ENCODE data around the gene LYZ. TPM values are rescaled to one million over a fixed set of nuclear protein-coding genes. Genes with fewer than 3 reads are reported as not detected.

Gene LYZ
- total RNA-seq, 4 donors from 2014 or later, result 7.6 to 74.3 (median 32.6) TPM

GRCh38 chr12:69386921-69387320 lies 38.7 kb downstream of the LYZ start:
- TF ChIP-seq POLR2AphosphoS5 (IDR thresholded peaks at IDR 0.05), result no peak
- TF ChIP-seq, protein P1, sequence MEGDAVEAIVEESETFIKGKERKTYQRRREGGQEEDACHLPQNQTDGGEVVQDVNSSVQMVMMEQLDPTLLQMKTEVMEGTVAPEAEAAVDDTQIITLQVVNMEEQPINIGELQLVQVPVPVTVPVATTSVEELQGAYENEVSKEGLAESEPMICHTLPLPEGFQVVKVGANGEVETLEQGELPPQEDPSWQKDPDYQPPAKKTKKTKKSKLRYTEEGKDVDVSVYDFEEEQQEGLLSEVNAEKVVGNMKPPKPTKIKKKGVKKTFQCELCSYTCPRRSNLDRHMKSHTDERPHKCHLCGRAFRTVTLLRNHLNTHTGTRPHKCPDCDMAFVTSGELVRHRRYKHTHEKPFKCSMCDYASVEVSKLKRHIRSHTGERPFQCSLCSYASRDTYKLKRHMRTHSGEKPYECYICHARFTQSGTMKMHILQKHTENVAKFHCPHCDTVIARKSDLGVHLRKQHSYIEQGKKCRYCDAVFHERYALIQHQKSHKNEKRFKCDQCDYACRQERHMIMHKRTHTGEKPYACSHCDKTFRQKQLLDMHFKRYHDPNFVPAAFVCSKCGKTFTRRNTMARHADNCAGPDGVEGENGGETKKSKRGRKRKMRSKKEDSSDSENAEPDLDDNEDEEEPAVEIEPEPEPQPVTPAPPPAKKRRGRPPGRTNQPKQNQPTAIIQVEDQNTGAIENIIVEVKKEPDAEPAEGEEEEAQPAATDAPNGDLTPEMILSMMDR (IDR thresholded peaks at IDR 0.05), result no peak
- no peak for TF ChIP-seq EP300 (IDR thresholded peaks at IDR 0.05)
- no peak for TF ChIP-seq POLR2A (IDR thresholded peaks at IDR 0.05)
- WGBS, 2 donors (ENCODE audit: low coverage in 1 of 2), result 93 to 96% methylated on average over 2 of the region's 2 CpGs
- Histone ChIP-seq H3K27ac (no peak overlapping the region), H3K4me1 (no peaks in the 10 kb centered on the region), H3K36me3 (peaks cover 0 to 15% of the 10 kb centered on the region in 2 donors), H3K27me3 (no peaks in the 10 kb centered on the region), H3K4me3 (no peak overlapping the region), H3K9me3 (no peaks in the 10 kb centered on the region)
- ATAC-seq, result no peak

DNA sequence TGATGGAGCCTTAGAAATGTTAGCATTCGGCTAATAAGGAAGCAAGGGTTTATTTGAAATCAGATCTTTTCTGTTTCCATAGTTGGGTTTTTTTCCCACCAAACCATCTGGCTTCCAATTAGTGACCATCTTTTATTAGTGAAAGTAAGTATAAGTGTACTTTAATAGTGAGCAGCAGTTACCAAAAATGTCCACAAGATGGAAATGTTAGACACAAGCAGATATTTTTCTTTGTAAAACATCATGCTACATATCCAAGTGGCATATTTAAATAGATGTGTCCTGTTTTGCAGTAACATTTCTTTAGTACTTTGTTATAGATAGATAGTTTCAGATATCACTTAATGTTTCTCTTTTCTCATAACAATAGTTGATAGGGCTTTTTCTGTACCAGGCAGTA lies 40.2 kb downstream of the LYZ start:
- 70 to 100% methylated on average over 1 of the region's 1 CpG for WGBS, 2 donors (ENCODE audit: low coverage in 1 of 2)
- TF ChIP-seq POLR2A (IDR thresholded peaks at IDR 0.05) (no peak), EP300 (IDR thresholded peaks at IDR 0.05) (no peak), POLR2AphosphoS5 (IDR thresholded peaks at IDR 0.05) (no peak)
- TF ChIP-seq, protein P1 (IDR thresholded peaks at IDR 0.05), result peak; percentile 32 to 62 (median 56)
- Histone ChIP-seq H3K9me3 (no peaks in the 10 kb centered on the region), H3K4me3 (no peak overlapping the region), H3K4me1 (no peaks in the 10 kb centered on the region), H3K27ac (no peak overlapping the region), H3K36me3 (peaks cover 0 to 15% of the 10 kb centered on the region in 2 donors), H3K27me3 (no peaks in the 10 kb centered on the region)
- ATAC-seq, result no peak

DNA sequence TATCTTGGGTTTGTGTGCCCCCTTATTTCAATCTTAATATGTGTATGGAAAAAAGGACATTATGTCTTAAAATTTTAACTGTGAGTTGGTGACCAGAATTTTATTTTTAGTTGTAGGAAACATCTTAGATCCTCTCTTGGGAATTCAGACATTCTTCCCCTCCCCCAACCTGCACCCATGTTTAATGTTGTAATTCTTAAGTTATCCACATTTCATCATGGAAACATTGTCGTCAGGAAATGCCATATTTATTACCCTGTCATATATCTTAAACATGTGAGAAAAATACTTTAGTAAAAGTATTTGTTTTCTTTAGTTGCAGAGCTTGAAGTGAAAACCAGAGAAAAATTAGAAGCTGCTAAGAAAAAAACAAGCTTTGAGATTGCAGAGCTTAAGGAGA lies 41.6 kb downstream of the LYZ start:
- TF ChIP-seq POLR2A (IDR thresholded peaks at IDR 0.05), result no peak
- TF ChIP-seq POLR2AphosphoS5 (IDR thresholded peaks at IDR 0.05), result no peak
- no peak for TF ChIP-seq EP300 (IDR thresholded peaks at IDR 0.05)
- TF ChIP-seq, protein P1 (IDR thresholded peaks at IDR 0.05), result no peak
- Histone ChIP-seq H3K9me3 (no peaks in the 10 kb centered on the region), H3K4me3 (no peak overlapping the region), H3K27ac (no peak overlapping the region), H3K4me1 (no peaks in the 10 kb centered on the region), H3K36me3 (peaks cover 0 to 15% of the 10 kb centered on the region in 2 donors), H3K27me3 (no peaks in the 10 kb centered on the region)
- ATAC-seq, result no peak
- 14 to 29% methylated on average over 1 of the region's 1 CpG for WGBS, 2 donors (ENCODE audit: low coverage in 1 of 2)

DNA sequence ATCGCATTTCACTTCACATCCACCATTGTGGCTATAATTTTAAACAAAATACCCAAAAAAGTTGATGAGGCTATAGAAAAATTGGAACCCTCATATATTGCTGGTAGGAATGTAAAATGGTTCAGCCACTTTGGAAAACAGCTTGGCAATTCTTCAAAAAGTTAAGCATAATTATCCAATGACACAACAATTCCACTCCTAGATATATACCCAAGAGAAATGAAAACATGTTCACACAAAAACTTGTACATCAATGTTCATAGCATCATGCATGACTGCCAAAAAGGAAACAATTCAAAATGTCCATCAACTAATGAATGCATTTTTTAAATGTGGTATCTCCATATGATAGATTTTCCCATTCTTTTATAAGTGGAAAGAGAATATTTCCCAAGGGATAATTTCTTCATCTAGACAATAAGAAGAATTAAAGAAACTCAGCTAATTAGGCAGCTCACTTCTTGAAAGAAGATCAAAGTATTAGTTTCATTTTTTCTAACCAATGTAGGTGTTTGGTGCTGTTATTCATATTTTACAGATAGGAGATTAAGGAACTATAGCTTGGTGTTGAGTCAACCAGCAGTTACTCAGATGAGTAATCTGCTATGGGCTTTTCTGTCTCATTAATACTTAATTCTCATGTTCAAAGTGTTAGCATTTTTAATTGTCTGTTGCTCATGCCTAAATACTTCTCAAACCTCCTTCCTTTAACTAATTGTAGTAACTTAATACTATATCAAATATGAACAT lies 44.2 kb downstream of the LYZ start:
- whole genome bisulfite sequencing, 2 donors (ENCODE audit: low coverage in 1 of 2), result 100% methylated on average over 1 of the region's 1 CpG
- TF ChIP-seq POLR2A (IDR thresholded peaks at IDR 0.05) (no peak), POLR2AphosphoS5 (IDR thresholded peaks at IDR 0.05) (no peak), EP300 (IDR thresholded peaks at IDR 0.05) (no peak)
- TF ChIP-seq, protein P1 (IDR thresholded peaks at IDR 0.05), result no peak
- Histone ChIP-seq H3K4me3 (no peak overlapping the region), H3K4me1 (no peaks in the 10 kb centered on the region), H3K36me3 (peaks cover 0 to 18% of the 10 kb centered on the region in 2 donors), H3K27ac (no peak overlapping the region), H3K27me3 (no peaks in the 10 kb centered on the region), H3K9me3 (no peaks in the 10 kb centered on the region)
- ATAC-seq, result no peak

- no peak for TF ChIP-seq POLR2A (IDR thresholded peaks at IDR 0.05)
- TF ChIP-seq, protein P1 (IDR thresholded peaks at IDR 0.05), result no peak
- TF ChIP-seq EP300 (IDR thresholded peaks at IDR 0.05), result no peak
- no peak for TF ChIP-seq POLR2AphosphoS5 (IDR thresholded peaks at IDR 0.05)
- Histone ChIP-seq H3K9me3 (no peaks in the 10 kb centered on the region), H3K27ac (no peak overlapping the region), H3K4me1 (no peaks in the 10 kb centered on the region), H3K36me3 (peaks cover 0 to 12% of the 10 kb centered on the region in 2 donors), H3K27me3 (no peaks in the 10 kb centered on the region), H3K4me3 (no peak overlapping the region)
- no peak for ATAC-seq
- 63 to 65% methylated on average over 1 of the region's 1 CpG for WGBS, 2 donors (ENCODE audit: low coverage in 1 of 2)
These were observed 47.9 kb downstream of the LYZ start for GRCh38 chr12:69396041-69396440.
